HEK293 (cell line): ENCODE measurements around the gene PSAP.

Source experiments
- CTCF ChIA-PET: fragments of 350-600 bp; formaldehyde crosslinking; extraction: SDS; loops from one replicate; lab custom pipeline; 2021; ENCODE audit warnings: antibody characterized with exemption; lab: Yijun Ruan, JAX
- POLR2A ChIA-PET: fragments of 300-600 bp; formaldehyde crosslinking; extraction: SDS; loops from one replicate; lab custom pipeline; 2020; ENCODE audit warnings: antibody characterized with exemption, inconsistent platforms; lab: Yijun Ruan, JAX
- H3K27ac ChIP-seq: fragments of 200-500 bp; sonication (Bioruptor generic); 2 replicates; pipeline ENCODE4 v1.5.1; 2014; ENCODE audit warnings: low read depth, low read length, control low read depth, inconsistent platforms; ENCODE audit errors: extremely low read depth
- H3K36me3 ChIP-seq, 2 experiments: fragments of 200-500 bp in 1 of 2; sonication (Bioruptor generic) in 1 of 2; 1 replicate in 1 of 2; 2 replicates in 1 of 2; pipeline ENCODE4 v1.5.1; 2014 to 2017; ENCODE audit warnings: inconsistent platforms in 2 of 2, low read length in 2 of 2; ENCODE audit not compliant: control insufficient read depth in 2 of 2, insufficient read depth in 1 of 2
- H3K4me1 ChIP-seq: fragments of 200-500 bp; sonication (Bioruptor generic); 2 replicates; pipeline ENCODE4 v1.5.1; 2014; ENCODE audit warnings: mild to moderate bottlenecking, low read length, inconsistent platforms; ENCODE audit not compliant: control insufficient read depth, insufficient read depth
- H3K4me3 ChIP-seq: 2 replicates; pipeline ENCODE4 v1.5.1; 2011; ENCODE audit warnings: low read depth, mild to moderate bottlenecking, control low read depth, low read length, moderate library complexity
- H3K9me3 ChIP-seq: fragments of 200-500 bp; sonication (Bioruptor generic); 2 replicates; pipeline ENCODE4 v1.5.1; 2014; ENCODE audit warnings: low read depth, low read length, inconsistent platforms; ENCODE audit not compliant: control insufficient read depth, insufficient read depth
- GLI4 ChIP-seq: fragments of 450-650 bp; formaldehyde crosslinking; IDR thresholded peaks from 2 replicates; pipeline ENCODE4 v1.5.1; 2016; ENCODE audit warnings: missing biosample characterization, missing genetic modification characterization
- GLIS1 ChIP-seq: fragments of 450-650 bp; formaldehyde crosslinking; IDR thresholded peaks from 2 replicates; pipeline ENCODE4 v1.5.1; 2016; ENCODE audit warnings: missing biosample characterization, missing genetic modification characterization
- IKZF3 ChIP-seq: fragments of 450-650 bp; IDR thresholded peaks from 2 replicates; pipeline ENCODE4 v1.5.0; 2018; ENCODE audit warnings: missing biosample characterization, mild to moderate bottlenecking, missing genetic modification characterization, moderate library complexity
- WT1 ChIP-seq: fragments of 450-650 bp; formaldehyde crosslinking; IDR thresholded peaks from 2 replicates; pipeline ENCODE4 v1.5.1; 2016; ENCODE audit warnings: missing biosample characterization, missing genetic modification characterization
- ZBTB21 ChIP-seq: fragments of 450-650 bp; formaldehyde crosslinking; IDR thresholded peaks from 2 replicates; pipeline ENCODE4 v1.5.1; 2017; ENCODE audit warnings: missing biosample characterization, missing genetic modification characterization
- ZFP3 ChIP-seq: fragments of 450-650 bp; formaldehyde crosslinking; IDR thresholded peaks from 2 replicates; pipeline ENCODE4 v1.5.1; 2016; ENCODE audit warnings: low read depth, missing biosample characterization, missing genetic modification characterization
- ZFP69B ChIP-seq: fragments of 450-650 bp; formaldehyde crosslinking; IDR thresholded peaks from 2 replicates; pipeline ENCODE4 v1.5.1; 2016; ENCODE audit warnings: missing biosample characterization, missing genetic modification characterization
- ZNF23 ChIP-seq: fragments of 450-650 bp; formaldehyde crosslinking; IDR thresholded peaks from 2 replicates; pipeline ENCODE4 v1.5.1; 2016; ENCODE audit warnings: missing biosample characterization, missing genetic modification characterization, borderline replicate concordance
- ZNF544 ChIP-seq: fragments of 450-650 bp; formaldehyde crosslinking; IDR thresholded peaks from 2 replicates; pipeline ENCODE4 v1.5.0; 2017; ENCODE audit warnings: missing biosample characterization, missing genetic modification characterization
- ZNF548 ChIP-seq: fragments of 450-650 bp; formaldehyde crosslinking; IDR thresholded peaks from 2 replicates; pipeline ENCODE4 v1.5.1; 2016; ENCODE audit warnings: missing biosample characterization, missing genetic modification characterization
- ZNF596 ChIP-seq: fragments of 450-650 bp; IDR thresholded peaks from 2 replicates; pipeline ENCODE4 v1.5.0; 2018; ENCODE audit warnings: missing biosample characterization, mild to moderate bottlenecking, missing genetic modification characterization, moderate library complexity
- ZNF623 ChIP-seq: fragments of 450-650 bp; formaldehyde crosslinking; IDR thresholded peaks from 2 replicates; pipeline ENCODE4 v1.5.1; 2016; ENCODE audit warnings: missing biosample characterization, missing genetic modification characterization
- ZNF624 ChIP-seq: fragments of 450-650 bp; formaldehyde crosslinking; IDR thresholded peaks from 2 replicates; pipeline ENCODE4 v1.5.1; 2017; ENCODE audit warnings: missing biosample characterization, missing genetic modification characterization
- ZNF629 ChIP-seq: fragments of 450-650 bp; formaldehyde crosslinking; IDR thresholded peaks from 2 replicates; pipeline ENCODE4 v1.5.1; 2017; ENCODE audit warnings: missing biosample characterization, missing genetic modification characterization
- ZNF707 ChIP-seq: fragments of 450-650 bp; formaldehyde crosslinking; IDR thresholded peaks from 2 replicates; pipeline ENCODE4 v1.5.1; 2016; ENCODE audit warnings: missing biosample characterization, missing genetic modification characterization
- ZNF76 ChIP-seq: fragments of 450-650 bp; formaldehyde crosslinking; IDR thresholded peaks from 2 replicates; pipeline ENCODE4; 2016; ENCODE audit warnings: low read depth, missing biosample characterization, missing genetic modification characterization, borderline replicate concordance
- ZNF830 ChIP-seq: fragments of 450-650 bp; IDR thresholded peaks from 2 replicates; pipeline ENCODE4 v1.5.0; 2018; ENCODE audit warnings: missing biosample characterization, missing genetic modification characterization, low read depth, mild to moderate bottlenecking, moderate library complexity
- ZSCAN16 ChIP-seq: fragments of 450-650 bp; formaldehyde crosslinking; IDR thresholded peaks from 2 replicates; pipeline ENCODE4 v1.5.1; 2016; ENCODE audit warnings: missing biosample characterization, missing genetic modification characterization
- ZSCAN23 ChIP-seq: fragments of 450-650 bp; formaldehyde crosslinking; IDR thresholded peaks from 2 replicates; pipeline ENCODE4 v1.5.1; 2016; ENCODE audit warnings: missing biosample characterization, missing genetic modification characterization
- TF ChIP-seq, protein P1 (sequence below): fragments of 450-650 bp; formaldehyde crosslinking; IDR thresholded peaks from 2 replicates; pipeline ENCODE4 v1.5.1; 2017; ENCODE audit warnings: missing biosample characterization, missing genetic modification characterization
- TF ChIP-seq, protein P2 (sequence below): fragments of 450-650 bp; formaldehyde crosslinking; IDR thresholded peaks from 2 replicates; pipeline ENCODE4 v1.5.1; 2016; ENCODE audit warnings: missing biosample characterization, missing genetic modification characterization, borderline replicate concordance
- TF ChIP-seq, protein P3 (sequence below): fragments of 450-650 bp; formaldehyde crosslinking; IDR thresholded peaks from 2 replicates; pipeline ENCODE4 v1.5.1; 2017; ENCODE audit warnings: missing biosample characterization, missing genetic modification characterization
- TF ChIP-seq, protein P4 (sequence below): fragments of 450-650 bp; formaldehyde crosslinking; IDR thresholded peaks from 2 replicates; pipeline ENCODE4 v1.5.1; 2016; ENCODE audit warnings: missing biosample characterization, missing genetic modification characterization
- TF ChIP-seq, protein P5 (sequence below): fragments of 450-650 bp; formaldehyde crosslinking; IDR thresholded peaks from 2 replicates; pipeline ENCODE4 v1.5.1; 2016; ENCODE audit warnings: missing biosample characterization, missing genetic modification characterization

PSAP gene

DNA sequence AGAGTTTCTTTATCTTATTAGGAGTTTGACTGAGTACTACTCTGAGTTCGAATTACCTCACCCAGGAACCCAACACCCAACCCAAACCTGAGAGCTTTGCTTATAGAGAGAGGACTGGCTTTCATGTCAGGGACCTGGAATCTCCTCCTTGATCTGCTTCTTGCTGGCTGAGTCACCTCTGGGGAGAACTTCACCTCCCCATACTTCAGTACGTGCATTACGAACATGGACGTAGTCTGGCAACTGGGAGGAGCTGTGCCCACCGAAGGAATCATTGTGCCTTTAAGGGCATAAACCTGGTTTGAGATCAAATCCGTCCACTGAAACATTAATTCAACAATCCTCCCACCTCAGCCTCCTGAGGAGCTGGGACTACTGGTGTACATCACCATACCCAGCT lies 12.2 kb upstream of the PSAP start (continued):
- TF ChIP-seq, protein P1, sequence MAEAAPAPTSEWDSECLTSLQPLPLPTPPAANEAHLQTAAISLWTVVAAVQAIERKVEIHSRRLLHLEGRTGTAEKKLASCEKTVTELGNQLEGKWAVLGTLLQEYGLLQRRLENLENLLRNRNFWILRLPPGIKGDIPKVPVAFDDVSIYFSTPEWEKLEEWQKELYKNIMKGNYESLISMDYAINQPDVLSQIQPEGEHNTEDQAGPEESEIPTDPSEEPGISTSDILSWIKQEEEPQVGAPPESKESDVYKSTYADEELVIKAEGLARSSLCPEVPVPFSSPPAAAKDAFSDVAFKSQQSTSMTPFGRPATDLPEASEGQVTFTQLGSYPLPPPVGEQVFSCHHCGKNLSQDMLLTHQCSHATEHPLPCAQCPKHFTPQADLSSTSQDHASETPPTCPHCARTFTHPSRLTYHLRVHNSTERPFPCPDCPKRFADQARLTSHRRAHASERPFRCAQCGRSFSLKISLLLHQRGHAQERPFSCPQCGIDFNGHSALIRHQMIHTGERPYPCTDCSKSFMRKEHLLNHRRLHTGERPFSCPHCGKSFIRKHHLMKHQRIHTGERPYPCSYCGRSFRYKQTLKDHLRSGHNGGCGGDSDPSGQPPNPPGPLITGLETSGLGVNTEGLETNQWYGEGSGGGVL (tag by site-specific recombination): no peak
- no peak for TF ChIP-seq ZSCAN23 (tag by site-specific recombination)
- TF ChIP-seq GLI4: no peak
- TF ChIP-seq, protein P2, sequence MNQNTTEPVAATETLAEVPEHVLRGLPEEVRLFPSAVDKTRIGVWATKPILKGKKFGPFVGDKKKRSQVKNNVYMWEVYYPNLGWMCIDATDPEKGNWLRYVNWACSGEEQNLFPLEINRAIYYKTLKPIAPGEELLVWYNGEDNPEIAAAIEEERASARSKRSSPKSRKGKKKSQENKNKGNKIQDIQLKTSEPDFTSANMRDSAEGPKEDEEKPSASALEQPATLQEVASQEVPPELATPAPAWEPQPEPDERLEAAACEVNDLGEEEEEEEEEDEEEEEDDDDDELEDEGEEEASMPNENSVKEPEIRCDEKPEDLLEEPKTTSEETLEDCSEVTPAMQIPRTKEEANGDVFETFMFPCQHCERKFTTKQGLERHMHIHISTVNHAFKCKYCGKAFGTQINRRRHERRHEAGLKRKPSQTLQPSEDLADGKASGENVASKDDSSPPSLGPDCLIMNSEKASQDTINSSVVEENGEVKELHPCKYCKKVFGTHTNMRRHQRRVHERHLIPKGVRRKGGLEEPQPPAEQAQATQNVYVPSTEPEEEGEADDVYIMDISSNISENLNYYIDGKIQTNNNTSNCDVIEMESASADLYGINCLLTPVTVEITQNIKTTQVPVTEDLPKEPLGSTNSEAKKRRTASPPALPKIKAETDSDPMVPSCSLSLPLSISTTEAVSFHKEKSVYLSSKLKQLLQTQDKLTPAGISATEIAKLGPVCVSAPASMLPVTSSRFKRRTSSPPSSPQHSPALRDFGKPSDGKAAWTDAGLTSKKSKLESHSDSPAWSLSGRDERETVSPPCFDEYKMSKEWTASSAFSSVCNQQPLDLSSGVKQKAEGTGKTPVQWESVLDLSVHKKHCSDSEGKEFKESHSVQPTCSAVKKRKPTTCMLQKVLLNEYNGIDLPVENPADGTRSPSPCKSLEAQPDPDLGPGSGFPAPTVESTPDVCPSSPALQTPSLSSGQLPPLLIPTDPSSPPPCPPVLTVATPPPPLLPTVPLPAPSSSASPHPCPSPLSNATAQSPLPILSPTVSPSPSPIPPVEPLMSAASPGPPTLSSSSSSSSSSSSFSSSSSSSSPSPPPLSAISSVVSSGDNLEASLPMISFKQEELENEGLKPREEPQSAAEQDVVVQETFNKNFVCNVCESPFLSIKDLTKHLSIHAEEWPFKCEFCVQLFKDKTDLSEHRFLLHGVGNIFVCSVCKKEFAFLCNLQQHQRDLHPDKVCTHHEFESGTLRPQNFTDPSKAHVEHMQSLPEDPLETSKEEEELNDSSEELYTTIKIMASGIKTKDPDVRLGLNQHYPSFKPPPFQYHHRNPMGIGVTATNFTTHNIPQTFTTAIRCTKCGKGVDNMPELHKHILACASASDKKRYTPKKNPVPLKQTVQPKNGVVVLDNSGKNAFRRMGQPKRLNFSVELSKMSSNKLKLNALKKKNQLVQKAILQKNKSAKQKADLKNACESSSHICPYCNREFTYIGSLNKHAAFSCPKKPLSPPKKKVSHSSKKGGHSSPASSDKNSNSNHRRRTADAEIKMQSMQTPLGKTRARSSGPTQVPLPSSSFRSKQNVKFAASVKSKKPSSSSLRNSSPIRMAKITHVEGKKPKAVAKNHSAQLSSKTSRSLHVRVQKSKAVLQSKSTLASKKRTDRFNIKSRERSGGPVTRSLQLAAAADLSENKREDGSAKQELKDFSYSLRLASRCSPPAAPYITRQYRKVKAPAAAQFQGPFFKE (tag by site-specific recombination): no peak

DNA sequence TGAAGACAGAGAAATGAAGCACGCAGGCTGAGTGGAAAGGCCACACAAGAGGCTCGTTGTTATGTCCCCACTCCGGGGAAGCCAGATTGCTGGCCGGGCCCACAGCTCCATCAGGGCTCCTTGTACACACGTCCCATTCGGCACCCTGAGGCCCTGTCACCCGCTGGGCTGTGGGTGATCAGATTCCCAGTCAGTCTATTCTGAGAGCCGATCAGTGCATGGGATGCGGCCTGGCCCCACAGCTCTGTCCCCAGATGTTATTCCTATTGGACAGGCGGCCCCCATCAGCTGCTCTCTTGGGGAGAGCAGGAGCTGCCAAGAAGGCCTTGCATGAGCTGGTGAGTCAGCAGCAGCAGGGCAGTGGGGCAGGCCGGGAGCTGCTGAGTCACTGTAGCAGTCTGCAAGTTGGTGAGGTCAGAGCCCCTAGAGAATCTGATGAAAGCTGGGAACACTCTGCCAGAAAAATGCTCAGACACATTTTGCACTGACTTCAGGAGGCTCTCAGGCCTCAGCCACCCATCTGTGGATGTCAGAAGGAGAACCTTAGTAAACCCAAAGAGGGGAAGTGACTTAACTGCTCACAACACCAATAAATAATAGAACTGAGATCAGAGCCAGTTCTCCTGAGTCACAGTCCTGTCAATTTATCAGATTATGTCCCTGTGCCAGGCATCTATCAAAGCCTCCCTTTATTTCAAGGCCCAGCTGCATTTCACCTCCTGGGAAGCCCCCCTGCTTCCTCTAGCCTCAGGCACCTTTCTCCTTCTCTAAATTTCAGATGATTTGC lies 9.4 kb upstream of the PSAP start:
- ChIA-PET POLR2A (interaction anchor here (0.7 to 3.0 kb wide), 4 partner anchors 10 to 415 kb away, joined by 3 to 53 read pairs (median 5); partner anchors contain the start of gene PSAP), CTCF (interaction anchor here (0.5 to 1.8 kb wide), 4 partner anchors 20 to 1254 kb away, joined by 3 to 4 read pairs (median 3); no protein-coding TSS in a partner anchor)
- H3K27ac ChIP-seq: peak overlapping the region; percentile 57
- H3K4me3 ChIP-seq: no peak overlapping the region
- peaks cover 8% of the 10 kb centered on the region for H3K4me1 ChIP-seq
- no peaks in the 10 kb centered on the region for H3K36me3 ChIP-seq
- no peaks in the 10 kb centered on the region for H3K9me3 ChIP-seq
- TF ChIP-seq ZNF629 (tag by site-specific recombination): peak; percentile 96
- TF ChIP-seq ZNF596: no peak
- TF ChIP-seq, protein P3, sequence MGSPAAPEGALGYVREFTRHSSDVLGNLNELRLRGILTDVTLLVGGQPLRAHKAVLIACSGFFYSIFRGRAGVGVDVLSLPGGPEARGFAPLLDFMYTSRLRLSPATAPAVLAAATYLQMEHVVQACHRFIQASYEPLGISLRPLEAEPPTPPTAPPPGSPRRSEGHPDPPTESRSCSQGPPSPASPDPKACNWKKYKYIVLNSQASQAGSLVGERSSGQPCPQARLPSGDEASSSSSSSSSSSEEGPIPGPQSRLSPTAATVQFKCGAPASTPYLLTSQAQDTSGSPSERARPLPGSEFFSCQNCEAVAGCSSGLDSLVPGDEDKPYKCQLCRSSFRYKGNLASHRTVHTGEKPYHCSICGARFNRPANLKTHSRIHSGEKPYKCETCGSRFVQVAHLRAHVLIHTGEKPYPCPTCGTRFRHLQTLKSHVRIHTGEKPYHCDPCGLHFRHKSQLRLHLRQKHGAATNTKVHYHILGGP (tag by site-specific recombination): no peak
- TF ChIP-seq ZBTB21 (tag by site-specific recombination): peak; percentile 90
- no peak for TF ChIP-seq ZNF548 (tag by site-specific recombination)
- TF ChIP-seq, protein P4, sequence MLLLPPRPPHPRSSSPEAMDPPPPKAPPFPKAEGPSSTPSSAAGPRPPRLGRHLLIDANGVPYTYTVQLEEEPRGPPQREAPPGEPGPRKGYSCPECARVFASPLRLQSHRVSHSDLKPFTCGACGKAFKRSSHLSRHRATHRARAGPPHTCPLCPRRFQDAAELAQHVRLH (tag by site-specific recombination): no peak
- TF ChIP-seq ZSCAN16 (tag by site-specific recombination): no peak
- TF ChIP-seq ZNF544: no peak
- no peak for TF ChIP-seq ZFP3
- peak; percentile 24 for TF ChIP-seq ZNF623 (tag by site-specific recombination)
- TF ChIP-seq ZNF23 (tag by site-specific recombination): no peak
- no peak for TF ChIP-seq ZNF624 (tag by site-specific recombination)
- peak; percentile 89 for TF ChIP-seq GLIS1 (tag by site-specific recombination)
- no peak for TF ChIP-seq ZNF830 (tag by site-specific recombination)
- TF ChIP-seq, protein P5, sequence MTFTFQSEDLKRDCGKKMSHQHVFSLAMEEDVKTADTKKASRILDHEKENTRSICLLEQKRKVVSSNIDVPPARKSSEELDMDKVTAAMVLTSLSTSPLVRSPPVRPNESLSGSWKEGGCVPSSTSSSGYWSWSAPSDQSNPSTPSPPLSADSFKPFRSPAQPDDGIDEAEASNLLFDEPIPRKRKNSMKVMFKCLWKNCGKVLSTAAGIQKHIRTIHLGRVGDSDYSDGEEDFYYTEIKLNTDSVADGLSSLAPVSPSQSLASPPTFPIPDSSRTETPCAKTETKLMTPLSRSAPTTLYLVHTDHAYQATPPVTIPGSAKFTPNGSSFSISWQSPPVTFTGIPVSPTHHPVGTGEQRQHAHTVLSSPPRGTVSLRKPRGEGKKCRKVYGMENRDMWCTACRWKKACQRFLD: no peak
- TF ChIP-seq ZNF76: peak; percentile 92
- TF ChIP-seq ZNF707: no peak
- TF ChIP-seq ZFP69B (tag by site-specific recombination): peak; percentile 97
- TF ChIP-seq WT1: peak; percentile 42; the same call in 1 of the 2 replicates
- peak; percentile 59; the same call in 1 of the 2 replicates for TF ChIP-seq IKZF3 (tag by site-specific recombination)
